Kidney epithelial cell (primary cell): ENCODE results near the gene LGI4. TPM values are rescaled to one million over a fixed set of nuclear protein-coding genes. Genes with fewer than 3 reads are reported as not detected.

Source experiments
- DNase-seq: peaks from one replicate; pipeline ENCODE4 v3.0.0-alpha.2; 2010; ENCODE audit warnings: low read depth
- H3K27me3 ChIP-seq: 2 replicates; pipeline ENCODE4 v1.6.0; 2011; ENCODE audit warnings: low read length; ENCODE audit not compliant: control insufficient read depth, insufficient read depth
- H3K36me3 ChIP-seq: 2 replicates; pipeline ENCODE4 v1.5.1; 2011; ENCODE audit warnings: low read length; ENCODE audit not compliant: control insufficient read depth, insufficient read depth
- H3K4me3 ChIP-seq: 2 replicates; pipeline ENCODE4 v1.5.1; 2011; ENCODE audit warnings: low read depth, mild to moderate bottlenecking, control low read depth, low read length
- total RNA-seq: library from RNA; depleted of rRNA; stranded (reverse); fragments of >200 nt; gene quantifications from 2 replicates; pipeline ENCODE4 v1.2.3, GENCODE V29; 2015
- TF ChIP-seq, protein P1 (sequence below): IDR thresholded peaks from 2 replicates; pipeline ENCODE4 v1.5.1; 2011; ENCODE audit warnings: mild to moderate bottlenecking, moderate library complexity, low read length, control low read depth, inconsistent platforms; ENCODE audit not compliant: insufficient read depth, poor library complexity, severe bottlenecking

Gene LGI4
- total RNA-seq, 1 donor from 2014 or later = not detected

DNA sequence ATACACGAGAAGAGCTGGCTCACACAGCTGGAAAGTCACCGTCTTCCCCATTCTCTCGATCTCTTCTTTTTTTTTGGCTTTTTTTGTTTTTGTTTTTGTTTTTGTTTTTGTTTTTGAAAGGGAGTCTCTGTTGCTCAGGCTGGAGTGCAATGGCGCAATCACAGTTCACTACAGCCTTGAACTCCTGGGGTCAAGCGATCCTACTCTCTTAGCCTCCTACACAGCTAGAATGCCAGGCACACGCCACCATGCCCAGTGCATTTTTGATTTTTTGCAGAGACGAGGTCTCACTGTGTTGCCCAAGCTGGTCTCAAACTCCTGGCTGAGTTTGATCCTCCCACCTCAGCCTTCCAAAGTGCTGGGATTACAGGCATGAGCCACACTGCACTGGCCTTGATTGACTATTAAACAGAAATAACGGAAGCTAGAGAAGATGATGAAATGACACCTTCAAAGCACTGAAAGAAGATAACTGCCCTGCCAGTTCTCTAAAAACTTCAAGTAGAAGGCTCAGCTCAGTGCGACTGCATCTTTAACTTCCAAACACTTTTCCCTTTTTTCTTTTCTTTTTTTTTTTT is 15.2 kb downstream of the LGI4 start:
- DNase-seq = no peak
- TF ChIP-seq, protein P1, sequence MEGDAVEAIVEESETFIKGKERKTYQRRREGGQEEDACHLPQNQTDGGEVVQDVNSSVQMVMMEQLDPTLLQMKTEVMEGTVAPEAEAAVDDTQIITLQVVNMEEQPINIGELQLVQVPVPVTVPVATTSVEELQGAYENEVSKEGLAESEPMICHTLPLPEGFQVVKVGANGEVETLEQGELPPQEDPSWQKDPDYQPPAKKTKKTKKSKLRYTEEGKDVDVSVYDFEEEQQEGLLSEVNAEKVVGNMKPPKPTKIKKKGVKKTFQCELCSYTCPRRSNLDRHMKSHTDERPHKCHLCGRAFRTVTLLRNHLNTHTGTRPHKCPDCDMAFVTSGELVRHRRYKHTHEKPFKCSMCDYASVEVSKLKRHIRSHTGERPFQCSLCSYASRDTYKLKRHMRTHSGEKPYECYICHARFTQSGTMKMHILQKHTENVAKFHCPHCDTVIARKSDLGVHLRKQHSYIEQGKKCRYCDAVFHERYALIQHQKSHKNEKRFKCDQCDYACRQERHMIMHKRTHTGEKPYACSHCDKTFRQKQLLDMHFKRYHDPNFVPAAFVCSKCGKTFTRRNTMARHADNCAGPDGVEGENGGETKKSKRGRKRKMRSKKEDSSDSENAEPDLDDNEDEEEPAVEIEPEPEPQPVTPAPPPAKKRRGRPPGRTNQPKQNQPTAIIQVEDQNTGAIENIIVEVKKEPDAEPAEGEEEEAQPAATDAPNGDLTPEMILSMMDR = no peak
- Histone ChIP-seq H3K4me3 (no peak overlapping the region), H3K27me3 (peaks cover 21% of the 10 kb centered on the region), H3K36me3 (no peaks in the 10 kb centered on the region)

- no peak overlapping the region for H3K4me3 ChIP-seq
- DNase-seq = no peak
These were observed 15.8 kb downstream of the LGI4 start for GRCh38 chr19:35119091-35119490.

DNA sequence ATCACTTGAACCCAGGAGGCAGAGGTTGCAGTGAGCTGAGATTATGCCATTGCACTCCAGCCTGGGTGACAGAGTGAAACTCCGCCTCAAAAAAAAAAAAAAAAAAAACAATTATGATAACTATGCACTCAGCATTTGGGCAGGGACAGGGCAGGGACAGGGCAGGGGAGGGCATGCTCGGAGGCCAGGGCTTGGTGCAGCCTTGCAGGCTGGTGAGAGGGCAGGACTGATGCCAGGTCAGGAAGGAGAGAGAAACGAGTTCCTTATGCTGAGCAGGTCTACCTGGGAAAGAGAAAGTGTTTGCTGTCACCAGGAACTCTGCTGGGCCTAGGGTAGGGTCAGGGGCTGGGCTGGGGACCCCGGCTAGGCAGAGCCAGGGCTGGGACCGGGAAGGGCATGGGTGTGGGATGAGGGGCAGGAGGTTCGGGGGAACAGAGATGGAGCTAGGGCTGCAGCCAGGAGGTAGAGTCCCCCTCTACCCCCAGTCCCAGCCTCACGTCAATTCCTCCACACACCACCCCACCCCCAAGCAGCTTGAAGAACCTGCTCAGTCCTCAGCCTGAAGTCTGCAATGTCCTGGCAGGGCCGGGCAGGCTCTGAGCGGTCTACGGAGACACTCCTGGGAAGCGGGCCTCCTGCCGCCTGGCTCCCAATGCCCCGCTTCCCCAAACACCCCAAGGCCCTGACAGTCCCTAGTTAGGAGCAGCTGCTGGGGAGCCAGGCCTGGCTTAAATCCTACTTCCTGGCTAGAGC is 16.4 kb downstream of the LGI4 start:
- TF ChIP-seq, protein P1 = no peak
- Histone ChIP-seq H3K4me3 (no peak overlapping the region), H3K27me3 (peaks cover 21% of the 10 kb centered on the region), H3K36me3 (no peaks in the 10 kb centered on the region)
- DNase-seq = no peak

More at GRCh38 chr19:35119091-35119490, 15.8 kb downstream of the LGI4 start:
- no peaks in the 10 kb centered on the region for H3K36me3 ChIP-seq
- TF ChIP-seq, protein P1 = no peak
- H3K27me3 ChIP-seq = peaks cover 21% of the 10 kb centered on the region

DNA sequence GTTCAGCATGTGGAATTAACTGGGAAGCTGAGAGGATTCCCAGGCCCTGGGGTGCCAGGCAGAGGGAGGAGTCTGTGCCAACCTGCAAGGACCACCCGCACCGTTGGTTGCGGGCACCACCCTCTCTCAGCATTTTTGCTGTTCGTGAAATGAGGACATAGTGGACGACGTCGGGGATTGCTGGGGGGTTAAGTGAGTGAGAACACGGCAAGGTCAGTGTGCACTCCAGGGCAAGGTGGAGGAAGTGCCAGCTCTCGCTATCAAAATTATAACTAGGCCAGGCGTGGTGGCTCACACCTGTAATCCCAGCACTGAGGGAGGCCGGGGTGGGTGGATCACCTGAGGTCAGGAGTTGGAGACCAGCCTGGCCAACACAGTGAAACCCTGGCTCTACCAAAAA is 17.1 kb downstream of the LGI4 start:
- TF ChIP-seq, protein P1 = no peak
- Histone ChIP-seq H3K27me3 (peaks cover 23% of the 10 kb centered on the region), H3K36me3 (no peaks in the 10 kb centered on the region), H3K4me3 (no peak overlapping the region)
- DNase-seq = no peak

- TF ChIP-seq, protein P1 = no peak
- DNase-seq = no peak
- H3K36me3 ChIP-seq = no peaks in the 10 kb centered on the region
- no peak overlapping the region for H3K4me3 ChIP-seq
- peaks cover 23% of the 10 kb centered on the region for H3K27me3 ChIP-seq
These were observed 17.7 kb downstream of the LGI4 start for GRCh38 chr19:35117116-35117515.
